ENCODE results near the gene CD82. TPM values are rescaled to one million over a fixed set of nuclear protein-coding genes. Genes with fewer than 3 reads are reported as not detected.

The CD82 gene
- total and polyA plus RNA-seq, 2 of the 13 experiments (the other 11 are each of a cell fraction or from before 2014, with no cell fraction given), result 0.05 TPM; not detected in 1

- Histone ChIP-seq H3K4me3 (replicated peaks in 1 of 3; ENCODE audit: insufficient read depth in 1 of 3, low read depth in 2 of 3, low read length in 3 of 3) (no peak overlapping the region), H3K4me1 (ENCODE audit: insufficient read depth, low read length) (no peaks in the 10 kb centered on the region), H3K9ac (ENCODE audit: insufficient read depth, low read depth, low read length) (no peak overlapping the region), H3K4me2 (ENCODE audit: low read depth, low read length) (no peak overlapping the region), H3K27me3 (ENCODE audit: control insufficient read depth in 1 of 2, insufficient read depth in 2 of 2, low read length in 2 of 2) (no peaks in the 10 kb centered on the region; a peak in 1 of 5 replicates), H4K20me1 (ENCODE audit: insufficient read depth, low read length) (no peaks in the 10 kb centered on the region), H3K36me3 (replicated peaks in 1 of 2; ENCODE audit: control insufficient read depth in 1 of 2, insufficient read depth in 2 of 2, low read length in 2 of 2) (no peaks in the 10 kb centered on the region), H3K27ac (ENCODE audit: extremely low read length, insufficient read depth, low read length) (no peak overlapping the region), H3K9me3 (ENCODE audit: low read length) (no peaks in the 10 kb centered on the region), H2AFZ (ENCODE audit: low read length) (no peak overlapping the region), H3K79me2 (ENCODE audit: insufficient read depth, low read length) (no peaks in the 10 kb centered on the region)
- CTCF ChIA-PET (ENCODE audit: low intra/inter-chr PET ratio, low total read pairs), result no interaction called here
- intact Hi-C loops (cut with micrococcal nuclease; ENCODE audit: unreplicated experiment) (no loop called here), in situ Hi-C loops (cut with HindIII; ENCODE audit: extremely low pct_ligation_motif_present, low pct_unique_long_range_greater_than_20kb) (no loop called here)
- ATAC-seq (no peak), DNase-seq (ENCODE audit: low spot score) (no peak), FAIRE-seq (no peak)
- TF ChIP-seq ZSCAN9 (CRISPR knock-in tag; IDR thresholded peaks at IDR 0.05; ENCODE audit: borderline replicate concordance) (no peak), ZNF576 (CRISPR knock-in tag; IDR thresholded peaks at IDR 0.05) (no peak), DPF2 (CRISPR knock-in tag; IDR thresholded peaks at IDR 0.05; ENCODE audit: borderline replicate concordance, low read depth) (no peak), CREBL2 (CRISPR knock-in tag; IDR thresholded peaks at IDR 0.05; ENCODE audit: borderline replicate concordance) (no peak), ZNF317 (CRISPR knock-in tag; IDR thresholded peaks at IDR 0.05) (no peak), ZNF883 (CRISPR knock-in tag; IDR thresholded peaks at IDR 0.05; ENCODE audit: not compliant biosample characterization) (no peak)
- WGBS (ENCODE audit: low lambda C conversion rate), result 27% methylated on average over 5 of the region's 5 CpGs
- POLR2A ChIA-PET, result no interaction called here
- BruUV-seq (replicated peaks), result no TSS peak
These were observed 92.5 kb downstream of the CD82 start for GRCh38 chr11:44657836-44658505.

- POLR2A ChIA-PET, result no interaction called here
- Histone ChIP-seq H3K9ac (ENCODE audit: insufficient read depth, low read depth, low read length) (no peak overlapping the region), H3K36me3 (replicated peaks in 1 of 2; ENCODE audit: control insufficient read depth in 1 of 2, insufficient read depth in 2 of 2, low read length in 2 of 2) (no peaks in the 10 kb centered on the region), H3K27ac (ENCODE audit: extremely low read length, insufficient read depth, low read length) (no peak overlapping the region), H3K4me2 (ENCODE audit: low read depth, low read length) (no peak overlapping the region), H3K9me3 (ENCODE audit: low read length) (no peaks in the 10 kb centered on the region), H3K27me3 (ENCODE audit: control insufficient read depth in 1 of 2, insufficient read depth in 2 of 2, low read length in 2 of 2) (no peaks in the 10 kb centered on the region; a peak in 1 of 5 replicates), H2AFZ (ENCODE audit: low read length) (no peak overlapping the region), H3K79me2 (ENCODE audit: insufficient read depth, low read length) (no peaks in the 10 kb centered on the region), H4K20me1 (ENCODE audit: insufficient read depth, low read length) (no peaks in the 10 kb centered on the region), H3K4me3 (replicated peaks in 1 of 3; ENCODE audit: insufficient read depth in 1 of 3, low read depth in 2 of 3, low read length in 3 of 3) (no peak overlapping the region), H3K4me1 (ENCODE audit: insufficient read depth, low read length) (no peaks in the 10 kb centered on the region)
- in situ Hi-C loops (cut with HindIII; ENCODE audit: extremely low pct_ligation_motif_present, low pct_unique_long_range_greater_than_20kb), result no loop called here
- FAIRE-seq (no peak), DNase-seq (ENCODE audit: low spot score) (no peak), ATAC-seq (0 out of 3 replicates have a peak, but pooled peaks have one; percentile 36)
- intact Hi-C loops (cut with micrococcal nuclease; ENCODE audit: unreplicated experiment), result no loop called here
- no TSS peak for BruUV-seq (replicated peaks)
- CTCF ChIA-PET (ENCODE audit: low intra/inter-chr PET ratio, low total read pairs), result no interaction called here
- 7% methylated on average over 3 of the region's 3 CpGs for WGBS (ENCODE audit: low lambda C conversion rate)
- TF ChIP-seq ZNF496 (CRISPR knock-in tag; IDR thresholded peaks at IDR 0.05; ENCODE audit: insufficient replicate concordance) (no peak), ZNF263 (CRISPR knock-in tag; IDR thresholded peaks at IDR 0.05) (no peak), SAFB2 (CRISPR knock-in tag; IDR thresholded peaks at IDR 0.05; ENCODE audit: borderline replicate concordance, low read depth) (no peak), CTCF (CRISPR knock-in tag; IDR thresholded peaks at IDR 0.05) (0 out of 2 replicates have a peak, but pooled peaks have one; percentile 11), ZC3H13 (CRISPR knock-in tag; IDR thresholded peaks at IDR 0.05) (no peak), STAG1 (CRISPR knock-in tag; IDR thresholded peaks at IDR 0.05) (peak; percentile 34; the same call in 1 of the 2 replicates), ZNF619 (CRISPR knock-in tag; IDR thresholded peaks at IDR 0.05) (no peak), RFX1 (IDR thresholded peaks at IDR 0.05) (no peak)
These were observed 93.0 kb downstream of the CD82 start for GRCh38 chr11:44658506-44658850.
